ENCODE measurements around the gene NCAN.
"Not testable (repeated sequence)": the region's sequence is repeated elsewhere in the genome, so short reads cannot be mapped to it uniquely, and the experiment has no call there.

NCAN gene

DNA sequence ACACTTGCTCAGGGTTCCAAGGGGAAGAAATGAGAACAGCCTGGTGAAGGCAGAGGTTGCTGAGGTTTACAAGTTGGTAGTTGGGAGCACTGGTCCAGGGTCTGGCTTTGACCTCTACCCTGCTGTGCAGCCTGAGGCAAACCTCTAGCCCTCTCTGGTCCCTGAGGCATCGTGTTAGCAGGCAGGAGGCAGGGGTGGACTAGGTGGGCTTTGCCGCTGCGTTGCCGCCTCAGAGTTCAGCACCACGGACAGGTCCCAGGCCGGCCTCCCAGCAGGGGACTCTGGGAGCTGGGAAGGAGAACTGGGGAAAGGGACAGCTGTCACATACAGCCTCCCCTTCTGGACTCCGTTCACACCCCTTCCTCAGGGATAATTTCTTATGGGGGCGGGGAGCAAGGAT lies 3.1 kb downstream of the NCAN start:
- no peaks in the 10 kb centered on the region for H3K36me3 ChIP-seq
- H3K4me1 ChIP-seq: peaks cover 0 to 4% (median 0%) of the 10 kb centered on the region in 4 donors
- TF ChIP-seq, protein P1, sequence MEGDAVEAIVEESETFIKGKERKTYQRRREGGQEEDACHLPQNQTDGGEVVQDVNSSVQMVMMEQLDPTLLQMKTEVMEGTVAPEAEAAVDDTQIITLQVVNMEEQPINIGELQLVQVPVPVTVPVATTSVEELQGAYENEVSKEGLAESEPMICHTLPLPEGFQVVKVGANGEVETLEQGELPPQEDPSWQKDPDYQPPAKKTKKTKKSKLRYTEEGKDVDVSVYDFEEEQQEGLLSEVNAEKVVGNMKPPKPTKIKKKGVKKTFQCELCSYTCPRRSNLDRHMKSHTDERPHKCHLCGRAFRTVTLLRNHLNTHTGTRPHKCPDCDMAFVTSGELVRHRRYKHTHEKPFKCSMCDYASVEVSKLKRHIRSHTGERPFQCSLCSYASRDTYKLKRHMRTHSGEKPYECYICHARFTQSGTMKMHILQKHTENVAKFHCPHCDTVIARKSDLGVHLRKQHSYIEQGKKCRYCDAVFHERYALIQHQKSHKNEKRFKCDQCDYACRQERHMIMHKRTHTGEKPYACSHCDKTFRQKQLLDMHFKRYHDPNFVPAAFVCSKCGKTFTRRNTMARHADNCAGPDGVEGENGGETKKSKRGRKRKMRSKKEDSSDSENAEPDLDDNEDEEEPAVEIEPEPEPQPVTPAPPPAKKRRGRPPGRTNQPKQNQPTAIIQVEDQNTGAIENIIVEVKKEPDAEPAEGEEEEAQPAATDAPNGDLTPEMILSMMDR (IDR thresholded peaks at IDR 0.05): no peak
- intact Hi-C loops (cut with DNase I; ENCODE audit: low total_unique reads): no loop called here
- peaks cover 2 to 82% of the 10 kb centered on the region in 2 donors for H3K27me3 ChIP-seq
- no peaks in the 10 kb centered on the region for H3K9me3 ChIP-seq
- H3K27ac ChIP-seq: no peak overlapping the region
- DNase-seq: no peak
- no peak overlapping the region for H3K4me3 ChIP-seq

DNA sequence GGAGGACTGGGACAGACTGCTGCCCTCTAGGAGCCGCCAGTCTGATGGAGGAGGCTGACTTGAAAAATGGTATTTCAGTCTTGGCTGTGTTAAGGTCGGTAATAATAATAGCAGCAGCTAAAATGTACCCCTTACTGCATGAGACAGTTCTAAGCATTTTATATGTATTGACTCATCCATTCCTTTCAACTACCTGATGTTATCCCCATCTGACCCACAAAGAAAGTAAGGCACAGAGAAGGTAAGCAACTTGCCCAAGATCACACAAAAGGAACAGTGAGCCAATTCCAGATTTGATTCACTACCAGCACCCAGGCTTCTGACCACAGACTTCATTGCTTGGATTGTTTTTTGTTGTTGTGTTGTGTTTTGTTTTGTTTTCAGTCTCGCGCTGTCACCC lies 4.0 kb downstream of the NCAN start:
- TF ChIP-seq, protein P1 (IDR thresholded peaks at IDR 0.05): no peak
- intact Hi-C loops (cut with DNase I; ENCODE audit: low total_unique reads): no loop called here
- Histone ChIP-seq H3K36me3 (no peaks in the 10 kb centered on the region), H3K27ac (no peak overlapping the region), H3K4me3 (no peak overlapping the region), H3K9me3 (no peaks in the 10 kb centered on the region), H3K27me3 (peaks cover 2 to 75% of the 10 kb centered on the region in 2 donors), H3K4me1 (peaks cover 0 to 4% (median 0%) of the 10 kb centered on the region in 4 donors)
- DNase-seq: no peak

GRCh38 chr19:19217099-19217498 lies 5.3 kb downstream of the NCAN start:
- no peaks in the 10 kb centered on the region for H3K36me3 ChIP-seq
- H3K4me3 ChIP-seq: no peak overlapping the region
- H3K4me1 ChIP-seq: no peaks in the 10 kb centered on the region
- H3K27me3 ChIP-seq: peaks cover 0 to 62% of the 10 kb centered on the region in 2 donors
- intact Hi-C loops (cut with DNase I; ENCODE audit: low total_unique reads): no loop called here
- no peak overlapping the region for H3K27ac ChIP-seq
- no peak for DNase-seq
- H3K9me3 ChIP-seq: no peaks in the 10 kb centered on the region
- TF ChIP-seq, protein P1 (IDR thresholded peaks at IDR 0.05): no peak

DNA sequence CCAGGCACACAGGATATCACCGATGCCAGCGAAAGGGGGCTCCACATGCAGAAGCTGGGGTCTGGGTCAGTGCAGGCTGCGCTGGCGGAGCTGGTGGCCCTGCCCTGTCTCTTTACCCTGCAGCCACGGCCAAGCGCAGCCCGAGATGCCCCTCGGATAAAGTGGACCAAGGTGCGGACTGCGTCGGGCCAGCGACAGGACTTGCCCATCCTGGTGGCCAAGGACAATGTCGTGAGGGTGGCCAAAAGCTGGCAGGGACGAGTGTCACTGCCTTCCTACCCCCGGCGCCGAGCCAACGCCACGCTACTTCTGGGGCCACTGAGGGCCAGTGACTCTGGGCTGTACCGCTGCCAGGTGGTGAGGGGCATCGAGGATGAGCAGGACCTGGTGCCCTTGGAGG lies 7.2 kb downstream of the NCAN start:
- Histone ChIP-seq H3K4me3 (no peak overlapping the region), H3K9me3 (no peaks in the 10 kb centered on the region), H3K4me1 (no peaks in the 10 kb centered on the region), H3K27me3 (peaks cover 0 to 52% of the 10 kb centered on the region in 2 donors), H3K27ac (no peak overlapping the region), H3K36me3 (no peaks in the 10 kb centered on the region)
- TF ChIP-seq, protein P1 (IDR thresholded peaks at IDR 0.05): no peak
- no peak for DNase-seq
- intact Hi-C loops (cut with DNase I; ENCODE audit: low total_unique reads): no loop called here

DNA sequence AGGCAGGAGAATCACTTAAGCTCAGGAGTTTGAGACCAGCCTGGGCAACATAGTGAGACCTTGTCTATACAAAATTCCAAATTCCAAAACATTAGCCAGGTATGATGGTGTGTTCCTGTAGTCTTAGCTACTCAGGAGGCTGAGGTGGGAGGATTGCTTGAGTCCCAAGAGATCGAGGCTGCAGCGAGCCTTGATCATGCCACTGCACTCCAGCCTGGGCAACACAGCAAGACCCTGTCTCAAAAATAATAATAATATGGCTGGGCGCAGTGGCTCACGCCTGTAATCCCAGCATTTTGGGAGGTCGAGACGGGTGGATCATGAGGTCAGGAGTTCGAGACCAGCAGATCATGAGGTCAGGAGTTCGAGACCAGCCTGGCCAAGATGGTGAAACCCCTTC lies 9.2 kb downstream of the NCAN start:
- H3K27ac ChIP-seq; H3K9me3 ChIP-seq; intact Hi-C loops (cut with DNase I; ENCODE audit: low total_unique reads); H3K4me3 ChIP-seq; H3K36me3 ChIP-seq; DNase-seq; H3K4me1 ChIP-seq: not testable (repeated sequence)
- H3K27me3 ChIP-seq: peaks cover 0 to 52% of the 10 kb centered on the region in 2 donors

GRCh38 chr19:19223060-19223459 lies 11.3 kb downstream of the NCAN start:
- intact Hi-C loops (cut with DNase I; ENCODE audit: low total_unique reads): no loop called here
- Histone ChIP-seq H3K27me3 (peaks cover 0 to 59% of the 10 kb centered on the region in 2 donors), H3K4me3 (no peak overlapping the region), H3K27ac (no peak overlapping the region), H3K9me3 (no peaks in the 10 kb centered on the region), H3K36me3 (no peaks in the 10 kb centered on the region), H3K4me1 (peaks cover 0 to 9% (median 7%) of the 10 kb centered on the region in 4 donors)
- TF ChIP-seq, protein P1 (IDR thresholded peaks at IDR 0.05): no peak
- DNase-seq: no peak

Measured in tibial artery (tissue), 4 donors.